Measurements from ENCODE around the gene RPF1. TPM values are rescaled to one million over a fixed set of nuclear protein-coding genes. Genes with fewer than 3 reads are reported as not detected.

RPF1 gene
- total and polyA plus RNA-seq, 4 donors: 13.5 to 16.8 (median 14.8) TPM

DNA sequence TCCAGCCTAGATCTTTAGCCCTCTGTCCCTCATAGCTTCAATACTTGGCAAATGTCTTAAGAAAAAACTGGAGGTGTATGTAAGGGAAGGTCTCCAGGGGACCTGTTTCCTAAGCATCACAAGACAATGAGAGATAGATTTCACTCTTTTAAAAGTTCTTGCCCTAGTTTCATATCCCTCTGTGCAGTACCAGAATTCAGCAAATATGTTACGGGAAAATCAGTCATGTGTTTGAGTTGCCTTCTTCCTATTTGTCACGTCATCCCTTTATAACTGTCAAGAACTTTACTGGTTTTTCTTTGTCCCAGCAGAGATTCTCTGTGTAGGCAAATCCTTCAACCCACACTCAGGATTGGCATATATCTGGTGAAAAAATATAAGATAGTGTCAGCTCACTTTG is 48.5 kb upstream of the RPF1 start:
- no peaks in the 10 kb centered on the region for H3K27me3 ChIP-seq (ENCODE audit: control insufficient read depth in 4 of 4, insufficient read depth in 4 of 4, low read length in 3 of 4)
- H3K4me3 ChIP-seq (ENCODE audit: low read depth in 1 of 3, low read length in 3 of 3): no peak overlapping the region
- H3K4me1 ChIP-seq (ENCODE audit: control insufficient read depth in 4 of 4, insufficient read depth in 4 of 4, low read length in 3 of 4): peaks cover 2 to 14% (median 4%) of the 10 kb centered on the region in 4 donors
- TF ChIP-seq TAF1 (conservative IDR thresholded peaks at IDR 0.05) (no peak), HNF4A (conservative IDR thresholded peaks at IDR 0.05) (no peak), EGR1 (IDR thresholded peaks at IDR 0.05; ENCODE audit: low read depth in 2 of 2) (no peak), RXRA (IDR thresholded peaks at IDR 0.05) (no peak), SP1 (IDR thresholded peaks at IDR 0.05) (no peak), FOXA1 (IDR thresholded peaks at IDR 0.05) (no peak), FOXA2 (IDR thresholded peaks at IDR 0.05) (no peak), GABPA (IDR thresholded peaks at IDR 0.05 in 1 of 2, conservative IDR thresholded peaks at IDR 0.05 in 1 of 2) (no peak), RAD21 (IDR thresholded peaks at IDR 0.05) (no peak)
- TF ChIP-seq, protein P1, sequence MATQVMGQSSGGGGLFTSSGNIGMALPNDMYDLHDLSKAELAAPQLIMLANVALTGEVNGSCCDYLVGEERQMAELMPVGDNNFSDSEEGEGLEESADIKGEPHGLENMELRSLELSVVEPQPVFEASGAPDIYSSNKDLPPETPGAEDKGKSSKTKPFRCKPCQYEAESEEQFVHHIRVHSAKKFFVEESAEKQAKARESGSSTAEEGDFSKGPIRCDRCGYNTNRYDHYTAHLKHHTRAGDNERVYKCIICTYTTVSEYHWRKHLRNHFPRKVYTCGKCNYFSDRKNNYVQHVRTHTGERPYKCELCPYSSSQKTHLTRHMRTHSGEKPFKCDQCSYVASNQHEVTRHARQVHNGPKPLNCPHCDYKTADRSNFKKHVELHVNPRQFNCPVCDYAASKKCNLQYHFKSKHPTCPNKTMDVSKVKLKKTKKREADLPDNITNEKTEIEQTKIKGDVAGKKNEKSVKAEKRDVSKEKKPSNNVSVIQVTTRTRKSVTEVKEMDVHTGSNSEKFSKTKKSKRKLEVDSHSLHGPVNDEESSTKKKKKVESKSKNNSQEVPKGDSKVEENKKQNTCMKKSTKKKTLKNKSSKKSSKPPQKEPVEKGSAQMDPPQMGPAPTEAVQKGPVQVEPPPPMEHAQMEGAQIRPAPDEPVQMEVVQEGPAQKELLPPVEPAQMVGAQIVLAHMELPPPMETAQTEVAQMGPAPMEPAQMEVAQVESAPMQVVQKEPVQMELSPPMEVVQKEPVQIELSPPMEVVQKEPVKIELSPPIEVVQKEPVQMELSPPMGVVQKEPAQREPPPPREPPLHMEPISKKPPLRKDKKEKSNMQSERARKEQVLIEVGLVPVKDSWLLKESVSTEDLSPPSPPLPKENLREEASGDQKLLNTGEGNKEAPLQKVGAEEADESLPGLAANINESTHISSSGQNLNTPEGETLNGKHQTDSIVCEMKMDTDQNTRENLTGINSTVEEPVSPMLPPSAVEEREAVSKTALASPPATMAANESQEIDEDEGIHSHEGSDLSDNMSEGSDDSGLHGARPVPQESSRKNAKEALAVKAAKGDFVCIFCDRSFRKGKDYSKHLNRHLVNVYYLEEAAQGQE (IDR thresholded peaks at IDR 0.05): no peak
- TF ChIP-seq, protein P2, sequence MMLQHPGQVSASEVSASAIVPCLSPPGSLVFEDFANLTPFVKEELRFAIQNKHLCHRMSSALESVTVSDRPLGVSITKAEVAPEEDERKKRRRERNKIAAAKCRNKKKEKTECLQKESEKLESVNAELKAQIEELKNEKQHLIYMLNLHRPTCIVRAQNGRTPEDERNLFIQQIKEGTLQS (IDR thresholded peaks at IDR 0.05): no peak
- TF ChIP-seq, protein P3, sequence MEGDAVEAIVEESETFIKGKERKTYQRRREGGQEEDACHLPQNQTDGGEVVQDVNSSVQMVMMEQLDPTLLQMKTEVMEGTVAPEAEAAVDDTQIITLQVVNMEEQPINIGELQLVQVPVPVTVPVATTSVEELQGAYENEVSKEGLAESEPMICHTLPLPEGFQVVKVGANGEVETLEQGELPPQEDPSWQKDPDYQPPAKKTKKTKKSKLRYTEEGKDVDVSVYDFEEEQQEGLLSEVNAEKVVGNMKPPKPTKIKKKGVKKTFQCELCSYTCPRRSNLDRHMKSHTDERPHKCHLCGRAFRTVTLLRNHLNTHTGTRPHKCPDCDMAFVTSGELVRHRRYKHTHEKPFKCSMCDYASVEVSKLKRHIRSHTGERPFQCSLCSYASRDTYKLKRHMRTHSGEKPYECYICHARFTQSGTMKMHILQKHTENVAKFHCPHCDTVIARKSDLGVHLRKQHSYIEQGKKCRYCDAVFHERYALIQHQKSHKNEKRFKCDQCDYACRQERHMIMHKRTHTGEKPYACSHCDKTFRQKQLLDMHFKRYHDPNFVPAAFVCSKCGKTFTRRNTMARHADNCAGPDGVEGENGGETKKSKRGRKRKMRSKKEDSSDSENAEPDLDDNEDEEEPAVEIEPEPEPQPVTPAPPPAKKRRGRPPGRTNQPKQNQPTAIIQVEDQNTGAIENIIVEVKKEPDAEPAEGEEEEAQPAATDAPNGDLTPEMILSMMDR (IDR thresholded peaks at IDR 0.05; ENCODE audit: low read depth, low read length, missing input control): no peak
- TF ChIP-seq, protein P4, sequence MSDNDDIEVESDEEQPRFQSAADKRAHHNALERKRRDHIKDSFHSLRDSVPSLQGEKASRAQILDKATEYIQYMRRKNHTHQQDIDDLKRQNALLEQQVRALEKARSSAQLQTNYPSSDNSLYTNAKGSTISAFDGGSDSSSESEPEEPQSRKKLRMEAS (IDR thresholded peaks at IDR 0.05): no peak
- TF ChIP-seq, protein P5, sequence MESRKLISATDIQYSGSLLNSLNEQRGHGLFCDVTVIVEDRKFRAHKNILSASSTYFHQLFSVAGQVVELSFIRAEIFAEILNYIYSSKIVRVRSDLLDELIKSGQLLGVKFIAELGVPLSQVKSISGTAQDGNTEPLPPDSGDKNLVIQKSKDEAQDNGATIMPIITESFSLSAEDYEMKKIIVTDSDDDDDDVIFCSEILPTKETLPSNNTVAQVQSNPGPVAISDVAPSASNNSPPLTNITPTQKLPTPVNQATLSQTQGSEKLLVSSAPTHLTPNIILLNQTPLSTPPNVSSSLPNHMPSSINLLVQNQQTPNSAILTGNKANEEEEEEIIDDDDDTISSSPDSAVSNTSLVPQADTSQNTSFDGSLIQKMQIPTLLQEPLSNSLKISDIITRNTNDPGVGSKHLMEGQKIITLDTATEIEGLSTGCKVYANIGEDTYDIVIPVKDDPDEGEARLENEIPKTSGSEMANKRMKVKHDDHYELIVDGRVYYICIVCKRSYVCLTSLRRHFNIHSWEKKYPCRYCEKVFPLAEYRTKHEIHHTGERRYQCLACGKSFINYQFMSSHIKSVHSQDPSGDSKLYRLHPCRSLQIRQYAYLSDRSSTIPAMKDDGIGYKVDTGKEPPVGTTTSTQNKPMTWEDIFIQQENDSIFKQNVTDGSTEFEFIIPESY (IDR thresholded peaks at IDR 0.05): no peak
- no peak overlapping the region for H3K27ac ChIP-seq (ENCODE audit: low read depth in 1 of 2, low read length in 2 of 2)
- H3K9ac ChIP-seq (ENCODE audit: low read depth in 1 of 2, low read length in 2 of 2): no peak overlapping the region
- 89% methylated on average over 2 of the region's 2 CpGs for WGBS
- DNase-seq (ENCODE audit: low spot score): no peak
- H3K9me3 ChIP-seq (ENCODE audit: control insufficient read depth in 4 of 4, low read length in 3 of 4): no peaks in the 10 kb centered on the region
- no peaks in the 10 kb centered on the region for H3K36me3 ChIP-seq (ENCODE audit: control insufficient read depth in 4 of 4, insufficient read depth in 3 of 4, low read depth in 1 of 4, low read length in 3 of 4)
